Vagina (tissue), 2 donors: ENCODE results near the gene BMF.

ENCODE experiments used
- CTCF ChIP-seq, 3 experiments: fragments of 450-650 bp in 2 of 3; fragments of 200-600 bp in 1 of 3; sonication (generic) in 1 of 3; IDR thresholded peaks; one replicate each; pipeline ENCODE4 v1.5.1; 2017 to 2019; ENCODE audit warnings: antibody characterized with exemption in 3 of 3, mild to moderate bottlenecking in 2 of 3, moderate library complexity in 2 of 3
- POLR2A ChIP-seq, 2 donors: fragments of 450-650 bp; IDR thresholded peaks; one replicate each; pipeline ENCODE4 v1.6.1; 2017; ENCODE audit warnings: antibody characterized with exemption in 2 of 2, mild to moderate bottlenecking in 2 of 2, moderate library complexity in 2 of 2
- POLR2AphosphoS5 ChIP-seq, 2 donors: sonication (generic); formaldehyde crosslinking; IDR thresholded peaks; one replicate each; pipeline ENCODE4 v1.9.0; 2017; ENCODE audit warnings: antibody characterized with exemption in 2 of 2, mild to moderate bottlenecking in 2 of 2, low read depth in 1 of 2; ENCODE audit not compliant: insufficient read depth in 1 of 2

GRCh38 chr15:40133544-40133943 is 24.9 kb upstream of the BMF start:
- no peak for TF ChIP-seq CTCF (IDR thresholded peaks at IDR 0.05)
- TF ChIP-seq POLR2A (IDR thresholded peaks at IDR 0.05), result no peak
- TF ChIP-seq POLR2AphosphoS5 (IDR thresholded peaks at IDR 0.05; ENCODE audit: insufficient read depth in 1 of 2, low read depth in 1 of 2), result no peak
